Neural progenitor cell (in vitro differentiated cells): ENCODE results near the gene RPL32. TPM values are rescaled to one million over a fixed set of nuclear protein-coding genes. Genes with fewer than 3 reads are reported as not detected.

Source experiments
- DNase-seq: peaks from one replicate; pipeline ENCODE4 v3.0.0-alpha.2; 2016; ENCODE audit warnings: low spot score
- H2AFZ ChIP-seq: fragments of 200-600 bp; sonication (generic); replicated peaks from 2 replicates; pipeline ENCODE4 v1.6.1; 2016; ENCODE audit warnings: antibody characterized with exemption
- H3F3A ChIP-seq: fragments of 200-600 bp; sonication (generic); 2 replicates; pipeline ENCODE4 v1.6.1; 2016; ENCODE audit warnings: antibody characterized with exemption, low read depth
- H3K27ac ChIP-seq: fragments of 200-600 bp; sonication (generic); 2 replicates; pipeline ENCODE4 v1.5.1; 2016; ENCODE audit warnings: mild to moderate bottlenecking
- H3K27me3 ChIP-seq: fragments of 200-600 bp; sonication (generic); 2 replicates; pipeline ENCODE4 v1.6.1; 2016; ENCODE audit warnings: mild to moderate bottlenecking, moderate library complexity
- H3K36me3 ChIP-seq: fragments of 200-600 bp; sonication (generic); 2 replicates; pipeline ENCODE4 v1.5.1; 2016
- H3K4me1 ChIP-seq: fragments of 200-600 bp; sonication (generic); 2 replicates; pipeline ENCODE4 v1.6.1; 2016; ENCODE audit warnings: mixed run types
- H3K4me2 ChIP-seq: fragments of 200-600 bp; sonication (generic); 2 replicates; pipeline ENCODE4 v1.6.1; 2016
- H3K4me3 ChIP-seq: fragments of 200-600 bp; sonication (generic); 2 replicates; pipeline ENCODE4 v1.5.1; 2016
- H3K79me2 ChIP-seq: fragments of 200-600 bp; sonication (generic); 2 replicates; pipeline ENCODE4 v1.6.1; 2016; ENCODE audit warnings: low read depth
- H3K9ac ChIP-seq: fragments of 200-600 bp; sonication (generic); 2 replicates; pipeline ENCODE4 v1.6.1; 2016
- H3K9me3 ChIP-seq: fragments of 200-600 bp; sonication (generic); 2 replicates; pipeline ENCODE4 v1.5.1; 2016; ENCODE audit warnings: low read depth
- H4K20me1 ChIP-seq: fragments of 200-600 bp; sonication (generic); 2 replicates; pipeline ENCODE4 v1.6.1; 2016; ENCODE audit warnings: low read depth
- H3K27ac Mint-ChIP-seq: 3 replicates; pipeline ENCODE4 v1.8.0; 2021; ENCODE audit warnings: mixed read lengths
- H3K27me3 Mint-ChIP-seq: 2 replicates; pipeline ENCODE4 v1.8.0; 2022; ENCODE audit warnings: low read depth, mild to moderate bottlenecking, inconsistent platforms, moderate library complexity, mixed read lengths; ENCODE audit not compliant: insufficient read depth
- H3K36me3 Mint-ChIP-seq: 3 replicates; pipeline ENCODE4 v1.8.0; 2021; ENCODE audit warnings: mixed read lengths
- H3K4me1 Mint-ChIP-seq: 3 replicates; pipeline ENCODE4 v1.8.0; 2021; ENCODE audit warnings: mixed read lengths
- H3K4me3 Mint-ChIP-seq: 3 replicates; pipeline ENCODE4 v1.8.0; 2021; ENCODE audit warnings: mild to moderate bottlenecking, moderate library complexity, mixed read lengths
- H3K9me3 Mint-ChIP-seq: 3 replicates; pipeline ENCODE4 v1.8.0; 2020; ENCODE audit warnings: mixed read lengths
- EZH2 ChIP-seq: fragments of 200-600 bp; sonication (generic); IDR thresholded peaks from 2 replicates; pipeline ENCODE4 v1.6.1; 2017; ENCODE audit warnings: antibody characterized with exemption, mild to moderate bottlenecking, moderate library complexity
- EZH2phosphoT487 ChIP-seq: fragments of 200-600 bp; sonication (generic); IDR thresholded peaks from 2 replicates; pipeline ENCODE4 v1.6.1; 2017; ENCODE audit warnings: antibody characterized with exemption
- total RNA-seq: library from RNA; depleted of rRNA; stranded (reverse); fragments of >200 nt; gene quantifications from 2 replicates; pipeline ENCODE4 v1.2.3, GENCODE V29; 2015; ENCODE audit warnings: low replicate concordance
- TF ChIP-seq, protein P1 (sequence below): fragments of 200-600 bp; sonication (generic); IDR thresholded peaks from 2 replicates; pipeline ENCODE4 v1.5.1; 2017; ENCODE audit warnings: antibody characterized with exemption, mild to moderate bottlenecking

RPL32 gene
- total RNA-seq, 1 donor from 2014 or later: 2,309 TPM

- H3K4me3 ChIP-seq: no peak overlapping the region
- H4K20me1 ChIP-seq: no peaks in the 10 kb centered on the region
- no peaks in the 10 kb centered on the region for H3K36me3 ChIP-seq
- peaks cover 8% of the 10 kb centered on the region for H3K4me1 ChIP-seq
- no peak for DNase-seq
- H3F3A ChIP-seq: peaks cover 8% of the 10 kb centered on the region
- Mint-ChIP-seq H3K4me3 (no peak overlapping the region), H3K4me1 (peaks cover 9% of the 10 kb centered on the region), H3K27me3 (peaks cover 3% of the 10 kb centered on the region), H3K27ac (no peak overlapping the region), H3K36me3 (peaks cover 3% of the 10 kb centered on the region), H3K9me3 (no peaks in the 10 kb centered on the region)
- no peak overlapping the region for H2AFZ ChIP-seq
- H3K9ac ChIP-seq: no peak overlapping the region
- TF ChIP-seq, protein P1, sequence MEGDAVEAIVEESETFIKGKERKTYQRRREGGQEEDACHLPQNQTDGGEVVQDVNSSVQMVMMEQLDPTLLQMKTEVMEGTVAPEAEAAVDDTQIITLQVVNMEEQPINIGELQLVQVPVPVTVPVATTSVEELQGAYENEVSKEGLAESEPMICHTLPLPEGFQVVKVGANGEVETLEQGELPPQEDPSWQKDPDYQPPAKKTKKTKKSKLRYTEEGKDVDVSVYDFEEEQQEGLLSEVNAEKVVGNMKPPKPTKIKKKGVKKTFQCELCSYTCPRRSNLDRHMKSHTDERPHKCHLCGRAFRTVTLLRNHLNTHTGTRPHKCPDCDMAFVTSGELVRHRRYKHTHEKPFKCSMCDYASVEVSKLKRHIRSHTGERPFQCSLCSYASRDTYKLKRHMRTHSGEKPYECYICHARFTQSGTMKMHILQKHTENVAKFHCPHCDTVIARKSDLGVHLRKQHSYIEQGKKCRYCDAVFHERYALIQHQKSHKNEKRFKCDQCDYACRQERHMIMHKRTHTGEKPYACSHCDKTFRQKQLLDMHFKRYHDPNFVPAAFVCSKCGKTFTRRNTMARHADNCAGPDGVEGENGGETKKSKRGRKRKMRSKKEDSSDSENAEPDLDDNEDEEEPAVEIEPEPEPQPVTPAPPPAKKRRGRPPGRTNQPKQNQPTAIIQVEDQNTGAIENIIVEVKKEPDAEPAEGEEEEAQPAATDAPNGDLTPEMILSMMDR: no peak
- TF ChIP-seq EZH2: no peak
- no peak for TF ChIP-seq EZH2phosphoT487
- H3K9me3 ChIP-seq: no peaks in the 10 kb centered on the region
- no peak overlapping the region for H3K27ac ChIP-seq
- no peaks in the 10 kb centered on the region for H3K27me3 ChIP-seq
- no peaks in the 10 kb centered on the region for H3K79me2 ChIP-seq
- H3K4me2 ChIP-seq: no peak overlapping the region
These were observed 27.4 kb downstream of the RPL32 start for GRCh38 chr3:12813967-12814366.

DNA sequence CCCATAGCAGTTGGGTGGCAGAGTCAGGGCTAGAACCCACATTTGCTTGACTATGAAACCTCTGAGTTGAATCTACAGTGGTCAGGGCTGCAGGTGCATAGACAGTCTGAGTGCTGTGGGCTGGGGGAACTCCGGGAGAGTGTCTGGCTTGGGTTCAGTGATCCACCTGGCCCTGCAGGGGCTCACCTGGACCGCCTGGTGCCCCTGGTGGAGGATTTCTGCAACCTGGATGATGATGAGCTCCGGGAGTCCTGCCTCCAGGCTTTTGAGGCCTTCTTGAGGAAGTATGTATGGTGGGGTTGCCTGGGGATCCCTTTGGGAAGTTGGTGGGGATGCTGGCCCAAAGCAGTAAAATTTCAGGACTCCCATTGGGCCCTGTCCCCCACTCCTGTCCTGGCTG is 28.6 kb downstream of the RPL32 start:
- H3K4me1 Mint-ChIP-seq: peaks cover 9% of the 10 kb centered on the region
- no peaks in the 10 kb centered on the region for H3K9me3 Mint-ChIP-seq
- peaks cover 3% of the 10 kb centered on the region for H3K27me3 Mint-ChIP-seq

DNA sequence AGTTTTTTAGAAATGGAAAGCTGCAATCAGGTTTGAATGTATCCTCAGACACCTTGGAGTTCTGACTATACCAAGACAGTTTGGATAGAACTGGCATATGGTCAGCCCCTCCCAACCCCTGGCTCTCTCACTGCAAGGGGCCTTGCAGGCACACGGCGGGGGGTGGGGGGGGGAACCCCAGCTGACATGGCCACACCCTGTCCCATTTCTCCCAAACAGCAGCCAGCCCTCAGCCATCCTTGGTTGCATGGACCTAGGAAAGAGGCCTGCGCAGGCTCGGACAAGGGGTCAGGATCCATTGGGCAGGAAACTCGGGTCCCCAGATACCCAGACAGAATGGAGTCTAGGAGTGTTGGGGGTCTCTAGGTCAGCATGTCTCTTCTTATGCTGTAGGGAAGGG is 30.4 kb downstream of the RPL32 start:
- H3K4me1 Mint-ChIP-seq: peaks cover 9% of the 10 kb centered on the region
- Histone ChIP-seq H3K36me3 (no peaks in the 10 kb centered on the region), H3F3A (peaks cover 8% of the 10 kb centered on the region), H3K27me3 (no peaks in the 10 kb centered on the region), H3K27ac (no peak overlapping the region), H4K20me1 (no peaks in the 10 kb centered on the region), H3K4me3 (peak overlapping the region; percentile 53), H3K9ac (no peak overlapping the region), H3K4me2 (peak overlapping the region; percentile 73), H3K9me3 (no peaks in the 10 kb centered on the region), H2AFZ (peak overlapping the region; percentile 20), H3K4me1 (peaks cover 8% of the 10 kb centered on the region), H3K79me2 (no peaks in the 10 kb centered on the region)
- no peak overlapping the region for H3K27ac Mint-ChIP-seq
- H3K36me3 Mint-ChIP-seq: peaks cover 3% of the 10 kb centered on the region
- H3K9me3 Mint-ChIP-seq: no peaks in the 10 kb centered on the region
- peaks cover 3% of the 10 kb centered on the region for H3K27me3 Mint-ChIP-seq
- H3K4me3 Mint-ChIP-seq: peak overlapping the region; percentile 76
- DNase-seq: no peak
- TF ChIP-seq, protein P1: no peak
- no peak for TF ChIP-seq EZH2
- no peak for TF ChIP-seq EZH2phosphoT487

More for the DNA sequence above, 28.6 kb downstream of the RPL32 start:
- Histone ChIP-seq H3K4me1 (peaks cover 8% of the 10 kb centered on the region), H3K27me3 (no peaks in the 10 kb centered on the region), H3F3A (peaks cover 8% of the 10 kb centered on the region), H3K36me3 (no peaks in the 10 kb centered on the region), H3K4me3 (no peak overlapping the region), H3K9ac (no peak overlapping the region), H3K9me3 (no peaks in the 10 kb centered on the region), H4K20me1 (no peaks in the 10 kb centered on the region), H3K79me2 (no peaks in the 10 kb centered on the region), H3K27ac (no peak overlapping the region), H3K4me2 (no peak overlapping the region), H2AFZ (no peak overlapping the region)
- no peak overlapping the region for H3K27ac Mint-ChIP-seq
- peaks cover 3% of the 10 kb centered on the region for H3K36me3 Mint-ChIP-seq
- TF ChIP-seq, protein P1: no peak
- no peak for TF ChIP-seq EZH2
- no peak for TF ChIP-seq EZH2phosphoT487
- DNase-seq: no peak
- H3K4me3 Mint-ChIP-seq: no peak overlapping the region
